Gastroesophageal sphincter (tissue), 3 donors: ENCODE measurements around the gene ANKHD1.

Source experiments
- POLR2A ChIP-seq, 2 donors: fragments of 450-650 bp; IDR thresholded peaks; one replicate each; pipeline ENCODE4 v1.6.1; 2017; ENCODE audit warnings: antibody characterized with exemption in 2 of 2, mild to moderate bottlenecking in 2 of 2, moderate library complexity in 1 of 2
- TF ChIP-seq, protein P1 (sequence below), 4 experiments: fragments of 200-600 bp in 2 of 4; fragments of 450-650 bp in 2 of 4; sonication (generic) in 1 of 4; IDR thresholded peaks; one replicate each; pipeline ENCODE4 v1.5.1; 2017 to 2019; ENCODE audit warnings: antibody characterized with exemption in 4 of 4, mild to moderate bottlenecking in 2 of 4, moderate library complexity in 2 of 4

- TF ChIP-seq, protein P1, sequence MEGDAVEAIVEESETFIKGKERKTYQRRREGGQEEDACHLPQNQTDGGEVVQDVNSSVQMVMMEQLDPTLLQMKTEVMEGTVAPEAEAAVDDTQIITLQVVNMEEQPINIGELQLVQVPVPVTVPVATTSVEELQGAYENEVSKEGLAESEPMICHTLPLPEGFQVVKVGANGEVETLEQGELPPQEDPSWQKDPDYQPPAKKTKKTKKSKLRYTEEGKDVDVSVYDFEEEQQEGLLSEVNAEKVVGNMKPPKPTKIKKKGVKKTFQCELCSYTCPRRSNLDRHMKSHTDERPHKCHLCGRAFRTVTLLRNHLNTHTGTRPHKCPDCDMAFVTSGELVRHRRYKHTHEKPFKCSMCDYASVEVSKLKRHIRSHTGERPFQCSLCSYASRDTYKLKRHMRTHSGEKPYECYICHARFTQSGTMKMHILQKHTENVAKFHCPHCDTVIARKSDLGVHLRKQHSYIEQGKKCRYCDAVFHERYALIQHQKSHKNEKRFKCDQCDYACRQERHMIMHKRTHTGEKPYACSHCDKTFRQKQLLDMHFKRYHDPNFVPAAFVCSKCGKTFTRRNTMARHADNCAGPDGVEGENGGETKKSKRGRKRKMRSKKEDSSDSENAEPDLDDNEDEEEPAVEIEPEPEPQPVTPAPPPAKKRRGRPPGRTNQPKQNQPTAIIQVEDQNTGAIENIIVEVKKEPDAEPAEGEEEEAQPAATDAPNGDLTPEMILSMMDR (IDR thresholded peaks at IDR 0.05) = no peak
- TF ChIP-seq POLR2A (IDR thresholded peaks at IDR 0.05) = no peak
Measured at GRCh38 chr5:140480310-140481014, 78.8 kb downstream of the ANKHD1 start.
